ENCODE data around the gene CREBZF.
A peak's percentile ranks its signal among the peaks of the same experiment; 100 is the strongest.

CREBZF gene

DNA sequence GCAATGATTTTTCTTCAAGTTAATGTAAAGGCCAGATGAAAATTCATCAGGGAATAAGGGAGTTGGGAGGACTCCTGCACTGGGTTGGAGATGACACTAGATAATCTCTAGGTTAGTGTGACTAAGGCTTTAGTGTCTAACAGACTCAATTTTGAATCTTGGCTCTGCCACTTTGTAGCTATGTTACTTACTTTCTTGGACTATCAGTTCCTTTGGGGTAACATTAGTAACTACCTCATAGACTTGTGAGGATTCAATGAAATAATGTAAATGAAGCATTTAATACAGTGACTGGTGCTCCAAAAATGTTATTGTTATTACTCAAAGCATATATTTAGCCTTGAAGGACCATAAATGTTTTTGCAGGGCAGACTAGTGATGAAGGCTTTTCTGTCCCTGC lies 30.6 kb upstream of the CREBZF start:
- peaks cover 21% of the 10 kb centered on the region for H3K4me1 ChIP-seq (ENCODE audit: insufficient read depth, low read length, poor library complexity, severe bottlenecking)
- no peaks in the 10 kb centered on the region for H3K27me3 ChIP-seq (ENCODE audit: insufficient read depth, low read length, poor library complexity, severe bottlenecking)
- H3F3A ChIP-seq (ENCODE audit: low read depth): no peaks in the 10 kb centered on the region
- H3K36me3 ChIP-seq (ENCODE audit: insufficient read depth, low read length): no peaks in the 10 kb centered on the region
- H2AFZ ChIP-seq (ENCODE audit: low read length): no peak overlapping the region
- H3K4me3 ChIP-seq (ENCODE audit: low read length, poor library complexity, severe bottlenecking): no peak overlapping the region
- no peak overlapping the region for H3K4me2 ChIP-seq (ENCODE audit: low read depth, low read length, poor library complexity, severe bottlenecking)
- no peaks in the 10 kb centered on the region for H3K79me2 ChIP-seq (ENCODE audit: insufficient read depth, low read length)
- H3K9me2 ChIP-seq (replicated peaks; ENCODE audit: low read depth, low read length): no peaks in the 10 kb centered on the region
- TF ChIP-seq, protein P1, sequence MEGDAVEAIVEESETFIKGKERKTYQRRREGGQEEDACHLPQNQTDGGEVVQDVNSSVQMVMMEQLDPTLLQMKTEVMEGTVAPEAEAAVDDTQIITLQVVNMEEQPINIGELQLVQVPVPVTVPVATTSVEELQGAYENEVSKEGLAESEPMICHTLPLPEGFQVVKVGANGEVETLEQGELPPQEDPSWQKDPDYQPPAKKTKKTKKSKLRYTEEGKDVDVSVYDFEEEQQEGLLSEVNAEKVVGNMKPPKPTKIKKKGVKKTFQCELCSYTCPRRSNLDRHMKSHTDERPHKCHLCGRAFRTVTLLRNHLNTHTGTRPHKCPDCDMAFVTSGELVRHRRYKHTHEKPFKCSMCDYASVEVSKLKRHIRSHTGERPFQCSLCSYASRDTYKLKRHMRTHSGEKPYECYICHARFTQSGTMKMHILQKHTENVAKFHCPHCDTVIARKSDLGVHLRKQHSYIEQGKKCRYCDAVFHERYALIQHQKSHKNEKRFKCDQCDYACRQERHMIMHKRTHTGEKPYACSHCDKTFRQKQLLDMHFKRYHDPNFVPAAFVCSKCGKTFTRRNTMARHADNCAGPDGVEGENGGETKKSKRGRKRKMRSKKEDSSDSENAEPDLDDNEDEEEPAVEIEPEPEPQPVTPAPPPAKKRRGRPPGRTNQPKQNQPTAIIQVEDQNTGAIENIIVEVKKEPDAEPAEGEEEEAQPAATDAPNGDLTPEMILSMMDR (conservative IDR thresholded peaks at IDR 0.05; ENCODE audit: low read length): no peak
- no peak for TF ChIP-seq EZH2phosphoT487 (IDR thresholded peaks at IDR 0.05; ENCODE audit: borderline replicate concordance)
- no peaks in the 10 kb centered on the region for H3K9me3 ChIP-seq (ENCODE audit: insufficient read depth, low read depth, low read length)
- H3K9ac ChIP-seq (ENCODE audit: low read depth, low read length, poor library complexity, severe bottlenecking): no peak overlapping the region
- no peaks in the 10 kb centered on the region for H4K20me1 ChIP-seq (ENCODE audit: insufficient read depth, low read length, poor library complexity, severe bottlenecking)

DNA sequence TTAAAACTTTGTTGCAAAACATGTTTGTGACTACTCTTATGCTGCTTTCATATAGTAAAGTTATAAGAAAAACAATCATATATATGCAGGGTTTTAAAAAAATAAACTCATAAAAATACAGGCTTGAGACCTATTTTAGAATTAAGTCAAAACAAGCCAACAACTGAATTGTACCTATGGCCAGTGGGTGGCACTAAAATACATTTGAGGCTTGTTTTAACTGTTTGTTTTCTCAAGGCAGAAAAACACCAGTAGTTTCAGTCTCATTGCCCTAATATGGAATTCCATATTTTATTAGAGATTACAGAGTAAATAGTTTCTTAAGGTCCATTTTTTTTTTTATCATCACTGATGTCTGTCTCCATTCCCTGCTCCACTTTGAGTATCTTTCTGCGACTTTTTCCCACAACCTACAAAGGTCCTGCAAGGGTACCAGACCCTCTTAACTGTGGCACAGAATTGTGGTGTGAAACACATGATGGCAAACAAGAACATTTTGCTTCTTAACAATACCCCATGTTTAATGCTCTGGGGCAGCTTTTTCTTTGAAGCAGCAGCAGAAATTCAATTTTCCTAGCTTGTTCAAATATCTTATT lies 29.6 kb upstream of the CREBZF start:
- Histone ChIP-seq H3K36me3 (ENCODE audit: insufficient read depth, low read length) (no peaks in the 10 kb centered on the region), H3K27me3 (ENCODE audit: insufficient read depth, low read length, poor library complexity, severe bottlenecking) (peaks cover 4% of the 10 kb centered on the region), H4K20me1 (ENCODE audit: insufficient read depth, low read length, poor library complexity, severe bottlenecking) (no peaks in the 10 kb centered on the region), H3K9me2 (replicated peaks; ENCODE audit: low read depth, low read length) (no peaks in the 10 kb centered on the region), H3K79me2 (ENCODE audit: insufficient read depth, low read length) (no peaks in the 10 kb centered on the region), H2AFZ (ENCODE audit: low read length) (no peak overlapping the region), H3K4me2 (ENCODE audit: low read depth, low read length, poor library complexity, severe bottlenecking) (no peak overlapping the region), H3K9me3 (ENCODE audit: insufficient read depth, low read depth, low read length) (no peaks in the 10 kb centered on the region), H3K4me3 (ENCODE audit: low read length, poor library complexity, severe bottlenecking) (no peak overlapping the region), H3K4me1 (ENCODE audit: insufficient read depth, low read length, poor library complexity, severe bottlenecking) (peaks cover 11% of the 10 kb centered on the region), H3K9ac (ENCODE audit: low read depth, low read length, poor library complexity, severe bottlenecking) (no peak overlapping the region), H3F3A (ENCODE audit: low read depth) (no peaks in the 10 kb centered on the region)
- TF ChIP-seq, protein P1 (conservative IDR thresholded peaks at IDR 0.05; ENCODE audit: low read length): peak; percentile 88
- TF ChIP-seq EZH2phosphoT487 (IDR thresholded peaks at IDR 0.05; ENCODE audit: borderline replicate concordance): no peak

- no peaks in the 10 kb centered on the region for H3K9me3 ChIP-seq (ENCODE audit: insufficient read depth, low read depth, low read length)
- H3K27me3 ChIP-seq (ENCODE audit: insufficient read depth, low read length, poor library complexity, severe bottlenecking): peaks cover 4% of the 10 kb centered on the region
- no peak within 1 kb of the TSS for H3K9ac ChIP-seq (ENCODE audit: low read depth, low read length, poor library complexity, severe bottlenecking)
- no peak within 1 kb of the TSS for H3K4me3 ChIP-seq (ENCODE audit: low read length, poor library complexity, severe bottlenecking)
- no peaks in the 10 kb centered on the region for H3K9me2 ChIP-seq (replicated peaks; ENCODE audit: low read depth, low read length)
- H3K4me1 ChIP-seq (ENCODE audit: insufficient read depth, low read length, poor library complexity, severe bottlenecking): no peaks in the 10 kb centered on the region
- no peaks in the 10 kb centered on the region for H4K20me1 ChIP-seq (ENCODE audit: insufficient read depth, low read length, poor library complexity, severe bottlenecking)
- peak within 1 kb of the TSS; percentile 38; the same call in 1 of the 2 replicates for H2AFZ ChIP-seq (ENCODE audit: low read length)
- no peaks in the 10 kb centered on the region for H3F3A ChIP-seq (ENCODE audit: low read depth)
- no peaks in the 10 kb centered on the region for H3K36me3 ChIP-seq (ENCODE audit: insufficient read depth, low read length)
- no peak within 1 kb of the TSS for H3K4me2 ChIP-seq (ENCODE audit: low read depth, low read length, poor library complexity, severe bottlenecking)
- H3K79me2 ChIP-seq (ENCODE audit: insufficient read depth, low read length): no peaks in the 10 kb centered on the region
- TF ChIP-seq, protein P1 (conservative IDR thresholded peaks at IDR 0.05; ENCODE audit: low read length): no peak
- TF ChIP-seq EZH2phosphoT487 (IDR thresholded peaks at IDR 0.05; ENCODE audit: borderline replicate concordance): no peak
Measured at GRCh38 chr11:85685820-85686459, 21.0 kb upstream of the CREBZF start, which contains the start of gene CCDC89. Gene CCDC89, minus strand, starts transcription at chr11:85686195. Its CDS starts 65 bp downstream, at chr11:85686130.

Data from Loucy (cell line).